AG04449 (cell line): Measurements from ENCODE around the gene VRK1.

ENCODE experiments used
- CTCF ChIA-PET: fragments of 350-600 bp; formaldehyde crosslinking; extraction: SDS; loops from one replicate; lab custom pipeline; 2021; ENCODE audit warnings: antibody characterized with exemption; lab: Yijun Ruan, JAX
- POLR2A ChIA-PET: fragments of 400-600, 350-600 bp; formaldehyde crosslinking; extraction: SDS; loops from one replicate; lab custom pipeline; 2020; ENCODE audit warnings: antibody characterized with exemption, inconsistent platforms; lab: Yijun Ruan, JAX
- DNase-seq: peaks from one replicate; pipeline ENCODE4 v3.0.0-alpha.2; 2010; ENCODE audit warnings: low read depth, low spot score
- H3K4me3 ChIP-seq: 2 replicates; pipeline ENCODE4 v1.5.1; 2011; ENCODE audit warnings: low read depth, mild to moderate bottlenecking, control low read depth, low read length
- TF ChIP-seq, protein P1 (sequence below): IDR thresholded peaks from one replicate; pipeline ENCODE4 v1.5.1; 2011; ENCODE audit warnings: mild to moderate bottlenecking, moderate library complexity, low read length, control low read depth, inconsistent platforms; ENCODE audit not compliant: insufficient read depth; ENCODE audit errors: missing control alignments

Gene VRK1

DNA sequence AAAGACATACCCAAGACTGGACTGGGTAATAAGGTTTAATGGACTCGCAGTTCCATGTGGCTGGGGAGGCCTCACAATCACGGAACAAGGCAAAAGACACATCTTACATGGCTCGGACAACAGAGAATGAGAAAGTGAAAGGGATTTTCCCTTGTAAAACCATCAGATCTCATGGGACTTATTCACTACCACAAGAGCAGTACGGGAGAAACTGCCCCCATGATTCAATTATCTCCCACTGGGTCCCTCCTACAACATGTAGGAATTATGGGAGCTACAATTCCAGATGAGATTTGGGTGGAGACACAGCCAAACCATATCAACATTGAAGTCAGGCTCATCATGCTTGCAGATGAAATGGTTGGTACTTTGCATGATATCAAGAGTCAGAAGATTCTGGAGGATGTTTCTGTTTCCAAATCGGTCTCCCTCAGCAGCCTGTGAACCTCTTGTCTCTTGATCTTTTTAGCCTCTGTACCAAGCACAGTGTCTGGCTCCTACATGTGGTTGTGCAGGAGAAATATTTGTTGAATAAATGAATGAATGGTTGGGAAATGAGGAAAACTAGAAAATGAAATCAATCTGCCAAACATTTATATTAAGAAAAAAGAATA is 98.6 kb downstream of the VRK1 start:
- no peak for DNase-seq
- POLR2A ChIA-PET = no interaction called here
- H3K4me3 ChIP-seq = no peak overlapping the region
- TF ChIP-seq, protein P1, sequence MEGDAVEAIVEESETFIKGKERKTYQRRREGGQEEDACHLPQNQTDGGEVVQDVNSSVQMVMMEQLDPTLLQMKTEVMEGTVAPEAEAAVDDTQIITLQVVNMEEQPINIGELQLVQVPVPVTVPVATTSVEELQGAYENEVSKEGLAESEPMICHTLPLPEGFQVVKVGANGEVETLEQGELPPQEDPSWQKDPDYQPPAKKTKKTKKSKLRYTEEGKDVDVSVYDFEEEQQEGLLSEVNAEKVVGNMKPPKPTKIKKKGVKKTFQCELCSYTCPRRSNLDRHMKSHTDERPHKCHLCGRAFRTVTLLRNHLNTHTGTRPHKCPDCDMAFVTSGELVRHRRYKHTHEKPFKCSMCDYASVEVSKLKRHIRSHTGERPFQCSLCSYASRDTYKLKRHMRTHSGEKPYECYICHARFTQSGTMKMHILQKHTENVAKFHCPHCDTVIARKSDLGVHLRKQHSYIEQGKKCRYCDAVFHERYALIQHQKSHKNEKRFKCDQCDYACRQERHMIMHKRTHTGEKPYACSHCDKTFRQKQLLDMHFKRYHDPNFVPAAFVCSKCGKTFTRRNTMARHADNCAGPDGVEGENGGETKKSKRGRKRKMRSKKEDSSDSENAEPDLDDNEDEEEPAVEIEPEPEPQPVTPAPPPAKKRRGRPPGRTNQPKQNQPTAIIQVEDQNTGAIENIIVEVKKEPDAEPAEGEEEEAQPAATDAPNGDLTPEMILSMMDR = no peak
- CTCF ChIA-PET = no interaction called here

DNA sequence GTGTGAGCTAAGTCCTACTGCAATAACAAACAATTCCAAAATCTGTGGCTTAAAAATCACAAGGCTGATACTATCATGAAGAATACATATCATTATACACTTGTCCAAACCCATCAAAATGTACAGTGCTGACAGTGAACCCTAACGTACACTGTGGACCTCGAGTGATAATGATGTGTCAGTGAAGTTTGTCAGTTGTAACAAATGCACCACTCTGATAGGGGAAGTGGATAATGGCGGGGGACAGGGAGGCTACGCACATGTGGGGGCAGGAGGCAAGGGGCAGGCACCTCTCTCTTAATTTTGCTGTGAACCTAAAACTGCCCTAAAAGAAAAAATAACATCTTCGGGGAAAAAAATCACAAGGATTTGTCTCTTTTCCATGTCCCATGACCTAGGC is 100.0 kb downstream of the VRK1 start:
- CTCF ChIA-PET = no interaction called here

DNA sequence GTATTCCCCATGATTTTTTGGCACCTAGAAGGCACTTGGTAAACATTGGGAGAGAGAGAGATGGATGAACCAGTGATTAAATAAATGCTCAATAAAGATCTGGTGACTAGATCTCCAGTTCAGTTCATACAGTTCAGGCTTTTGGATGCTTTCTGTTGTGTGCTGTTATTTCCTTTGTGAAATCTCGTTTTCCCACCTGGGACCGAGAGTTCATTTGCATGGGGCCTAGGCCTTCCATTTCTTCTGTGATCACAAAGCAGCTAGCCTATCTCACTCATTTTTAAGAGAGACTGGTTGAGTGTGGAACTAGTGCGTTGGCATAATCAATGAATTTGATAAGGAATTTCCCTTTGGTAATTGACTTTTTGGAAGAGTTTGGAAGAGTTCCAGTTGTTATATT is 104.0 kb downstream of the VRK1 start:
- POLR2A ChIA-PET = interaction anchor here (0.6 kb wide), 1 partner anchor 327 kb away, joined by 3 read pairs; no protein-coding TSS in a partner anchor
- no peak for DNase-seq
- no peak overlapping the region for H3K4me3 ChIP-seq
- CTCF ChIA-PET = no interaction called here
- TF ChIP-seq, protein P1 = no peak

More for the DNA sequence above, 100.0 kb downstream of the VRK1 start:
- POLR2A ChIA-PET = no interaction called here
- no peak for DNase-seq
- TF ChIP-seq, protein P1 = no peak
- H3K4me3 ChIP-seq = no peak overlapping the region

DNA sequence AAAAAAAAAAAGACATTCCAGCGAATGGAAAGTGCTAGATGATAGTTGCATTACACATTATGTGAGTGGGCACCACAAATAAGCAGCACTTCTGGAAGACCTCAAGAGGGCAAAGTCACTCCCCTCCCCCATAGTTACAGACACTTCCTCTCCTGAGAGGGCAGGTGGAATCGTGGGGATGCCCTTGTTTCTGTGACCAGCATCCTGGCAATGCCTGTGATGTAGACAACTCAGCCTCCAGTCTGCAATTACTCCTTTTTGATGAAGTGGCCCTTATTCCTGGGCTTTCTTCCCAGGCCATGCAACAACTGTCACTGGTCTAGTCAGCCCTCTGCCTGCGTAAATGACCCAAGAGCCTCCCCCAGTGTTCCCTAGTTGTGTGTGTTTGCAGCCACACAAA is 104.8 kb downstream of the VRK1 start:
- POLR2A ChIA-PET = no interaction called here
- no peak for DNase-seq
- H3K4me3 ChIP-seq = no peak overlapping the region
- CTCF ChIA-PET = no interaction called here
- TF ChIP-seq, protein P1 = no peak

DNA sequence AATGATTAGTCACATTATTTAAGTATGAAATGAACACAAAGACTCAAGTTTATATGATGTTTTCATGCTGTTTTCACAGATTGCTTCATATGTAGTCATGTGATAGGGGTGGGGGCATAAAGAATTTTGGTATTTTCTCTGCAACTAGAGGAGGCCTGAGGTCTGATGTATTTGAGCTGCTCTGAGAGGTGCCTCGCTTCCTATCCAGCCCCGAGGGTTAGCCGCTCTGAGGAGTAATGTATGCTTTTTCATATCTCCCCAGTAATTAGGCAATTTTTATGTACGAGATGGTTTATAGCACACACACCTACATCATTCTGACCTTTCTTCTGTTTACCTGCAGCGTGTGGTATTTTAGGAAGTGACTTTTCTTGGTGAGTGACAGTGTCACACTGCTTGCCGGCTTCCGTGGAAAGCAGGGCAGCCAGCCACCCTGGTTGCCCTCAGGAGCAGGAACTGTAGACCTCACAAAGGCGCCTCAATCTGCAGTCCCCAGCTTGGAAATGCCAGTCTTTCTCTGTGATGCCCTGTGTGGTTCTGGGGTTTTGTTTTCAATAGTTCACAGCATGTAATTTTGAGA is 106.4 kb downstream of the VRK1 start:
- DNase-seq = no peak
- POLR2A ChIA-PET = no interaction called here
- TF ChIP-seq, protein P1 = no peak
- no peak overlapping the region for H3K4me3 ChIP-seq
- CTCF ChIA-PET = no interaction called here

DNA sequence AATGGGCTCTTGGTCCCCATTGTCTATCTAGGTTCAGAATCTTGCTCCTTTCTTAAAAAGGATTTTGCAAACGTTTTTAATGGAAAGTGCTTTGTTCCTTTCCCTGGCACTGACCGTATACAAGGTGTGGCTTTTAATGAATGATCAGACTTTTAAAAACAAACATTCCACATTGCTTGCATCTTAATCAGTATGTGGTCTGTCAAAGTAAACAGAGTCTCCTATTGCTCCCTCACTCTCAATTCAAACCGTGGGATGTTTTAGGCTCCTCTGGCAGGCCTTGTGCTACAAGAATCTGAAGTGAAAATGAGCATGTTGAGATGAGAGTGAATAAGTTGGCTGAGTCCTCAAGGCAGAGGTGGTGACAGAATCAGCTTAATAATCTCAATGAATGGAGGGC is 107.0 kb downstream of the VRK1 start:
- ChIA-PET POLR2A (no interaction called here), CTCF (no interaction called here)
- no peak for DNase-seq
- TF ChIP-seq, protein P1 = no peak
- H3K4me3 ChIP-seq = no peak overlapping the region
